Ammon's horn (tissue), 1 donor: ENCODE measurements around the gene ATF7IP.
"Not testable (repeated sequence)": the region's sequence is repeated elsewhere in the genome, so short reads cannot be mapped to it uniquely, and the experiment has no call there.

Experiments used
- DNase-seq: peaks from one replicate; pipeline ENCODE4 v3.0.0-alpha.2; 2016; ENCODE audit warnings: low spot score

The ATF7IP gene, protein sequence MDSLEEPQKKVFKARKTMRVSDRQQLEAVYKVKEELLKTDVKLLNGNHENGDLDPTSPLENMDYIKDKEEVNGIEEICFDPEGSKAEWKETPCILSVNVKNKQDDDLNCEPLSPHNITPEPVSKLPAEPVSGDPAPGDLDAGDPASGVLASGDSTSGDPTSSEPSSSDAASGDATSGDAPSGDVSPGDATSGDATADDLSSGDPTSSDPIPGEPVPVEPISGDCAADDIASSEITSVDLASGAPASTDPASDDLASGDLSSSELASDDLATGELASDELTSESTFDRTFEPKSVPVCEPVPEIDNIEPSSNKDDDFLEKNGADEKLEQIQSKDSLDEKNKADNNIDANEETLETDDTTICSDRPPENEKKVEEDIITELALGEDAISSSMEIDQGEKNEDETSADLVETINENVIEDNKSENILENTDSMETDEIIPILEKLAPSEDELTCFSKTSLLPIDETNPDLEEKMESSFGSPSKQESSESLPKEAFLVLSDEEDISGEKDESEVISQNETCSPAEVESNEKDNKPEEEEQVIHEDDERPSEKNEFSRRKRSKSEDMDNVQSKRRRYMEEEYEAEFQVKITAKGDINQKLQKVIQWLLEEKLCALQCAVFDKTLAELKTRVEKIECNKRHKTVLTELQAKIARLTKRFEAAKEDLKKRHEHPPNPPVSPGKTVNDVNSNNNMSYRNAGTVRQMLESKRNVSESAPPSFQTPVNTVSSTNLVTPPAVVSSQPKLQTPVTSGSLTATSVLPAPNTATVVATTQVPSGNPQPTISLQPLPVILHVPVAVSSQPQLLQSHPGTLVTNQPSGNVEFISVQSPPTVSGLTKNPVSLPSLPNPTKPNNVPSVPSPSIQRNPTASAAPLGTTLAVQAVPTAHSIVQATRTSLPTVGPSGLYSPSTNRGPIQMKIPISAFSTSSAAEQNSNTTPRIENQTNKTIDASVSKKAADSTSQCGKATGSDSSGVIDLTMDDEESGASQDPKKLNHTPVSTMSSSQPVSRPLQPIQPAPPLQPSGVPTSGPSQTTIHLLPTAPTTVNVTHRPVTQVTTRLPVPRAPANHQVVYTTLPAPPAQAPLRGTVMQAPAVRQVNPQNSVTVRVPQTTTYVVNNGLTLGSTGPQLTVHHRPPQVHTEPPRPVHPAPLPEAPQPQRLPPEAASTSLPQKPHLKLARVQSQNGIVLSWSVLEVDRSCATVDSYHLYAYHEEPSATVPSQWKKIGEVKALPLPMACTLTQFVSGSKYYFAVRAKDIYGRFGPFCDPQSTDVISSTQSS

GRCh38 chr12:14365294-14366208 lies at the start of gene ATF7IP:
Gene ATF7IP (plus strand): TSS chr12:14365682. CDS start chr12:14423916, 58,234 bp downstream.
- peak; percentile 98 for DNase-seq

DNA sequence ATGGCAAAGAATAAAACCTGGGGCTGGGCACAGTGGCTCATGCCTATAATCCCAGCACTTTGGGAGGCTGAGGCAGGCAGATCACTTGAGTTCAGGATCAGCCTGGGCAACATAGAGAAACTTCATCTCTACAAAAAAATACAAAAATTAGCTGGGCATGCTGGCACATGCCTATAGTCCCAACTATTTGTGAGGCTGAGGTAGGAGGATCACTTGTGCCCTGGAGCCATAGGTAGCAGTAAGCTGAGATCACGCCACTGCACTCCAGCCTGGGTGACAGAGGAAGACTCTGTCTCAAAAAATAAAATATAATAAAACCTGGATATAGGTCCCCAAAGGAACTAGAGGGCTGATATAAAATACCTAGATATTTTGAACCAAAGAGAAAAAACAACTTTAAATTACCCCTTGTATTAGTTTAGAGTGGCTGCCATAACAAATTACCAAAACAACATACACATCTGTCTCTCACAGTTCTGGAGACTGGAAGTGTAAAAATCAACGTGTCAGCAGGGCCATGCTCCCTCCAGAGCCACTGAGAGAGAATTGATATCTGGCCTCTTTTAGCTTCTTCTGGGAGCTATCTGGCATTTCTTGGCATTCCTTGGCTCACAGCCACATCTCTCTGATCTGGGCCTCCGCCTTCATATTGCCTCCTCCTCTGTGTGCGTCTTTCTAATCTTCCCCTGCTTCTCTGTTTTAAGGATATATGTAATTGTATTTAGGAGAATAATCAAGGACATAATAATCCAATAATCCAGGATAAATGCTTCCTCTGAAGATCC lies 47.9 kb upstream of the ATF7IP start:
- DNase-seq = no peak

- not testable (repeated sequence) for DNase-seq
These were observed 45.6 kb upstream of the ATF7IP start for GRCh38 chr12:14319704-14320427.

- no peak for DNase-seq
These were observed 43.1 kb upstream of the ATF7IP start for GRCh38 chr12:14322403-14322802.

- DNase-seq = no peak
These were observed 39.7 kb upstream of the ATF7IP start for GRCh38 chr12:14325716-14326343.

GRCh38 chr12:14326699-14327098 lies 38.8 kb upstream of the ATF7IP start:
- DNase-seq = no peak

DNA sequence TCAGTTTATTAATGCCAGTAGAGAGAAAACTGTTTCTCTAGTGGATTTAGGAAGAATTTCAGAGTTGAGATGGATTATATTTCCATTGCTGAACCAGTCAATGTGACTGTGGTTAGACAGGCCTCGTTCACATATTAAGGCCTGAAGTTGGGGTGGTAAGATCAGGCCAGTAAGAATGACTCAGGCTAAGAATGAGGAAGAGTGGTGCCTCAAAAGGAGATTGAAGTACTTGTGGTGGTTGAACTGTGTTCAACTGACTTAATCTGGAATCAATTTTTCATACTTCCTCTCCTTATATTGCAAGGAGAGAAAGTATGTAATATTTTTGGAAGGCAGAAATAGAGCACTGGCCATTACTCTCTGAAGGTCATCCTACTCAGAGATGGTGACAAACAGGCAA lies 37.8 kb upstream of the ATF7IP start:
- DNase-seq = no peak

DNA sequence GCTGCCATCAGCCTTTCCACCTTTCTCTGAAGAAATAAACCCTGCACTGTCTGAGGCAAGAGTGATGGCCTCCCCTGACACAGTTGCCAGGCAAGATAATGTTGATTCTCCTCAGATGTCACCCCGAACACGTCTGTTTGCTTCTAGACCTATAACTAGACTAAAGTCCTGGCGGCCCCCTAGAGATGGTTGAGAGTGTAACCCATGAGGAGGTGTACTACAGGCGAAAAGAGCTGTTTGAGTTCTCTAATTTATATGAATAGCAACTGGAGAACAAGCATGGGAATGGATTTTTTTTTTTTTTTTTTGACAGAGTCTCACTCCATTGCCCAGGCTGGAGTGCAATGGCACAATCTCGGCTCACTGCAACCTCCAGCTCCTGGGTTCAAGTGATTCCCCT lies 33.0 kb upstream of the ATF7IP start:
- no peak for DNase-seq

GRCh38 chr12:14340371-14340770 lies 25.1 kb upstream of the ATF7IP start:
- no peak for DNase-seq

- DNase-seq = not testable (repeated sequence)
These were observed 14.0 kb upstream of the ATF7IP start for GRCh38 chr12:14351524-14351923.

- not testable (repeated sequence) for DNase-seq
These were observed 13.4 kb upstream of the ATF7IP start for GRCh38 chr12:14352066-14352465.

GRCh38 chr12:14354665-14355064 lies 10.8 kb upstream of the ATF7IP start:
- DNase-seq = not testable (repeated sequence)

- DNase-seq = no peak
These were observed 9.3 kb upstream of the ATF7IP start for GRCh38 chr12:14356147-14356546.

DNA sequence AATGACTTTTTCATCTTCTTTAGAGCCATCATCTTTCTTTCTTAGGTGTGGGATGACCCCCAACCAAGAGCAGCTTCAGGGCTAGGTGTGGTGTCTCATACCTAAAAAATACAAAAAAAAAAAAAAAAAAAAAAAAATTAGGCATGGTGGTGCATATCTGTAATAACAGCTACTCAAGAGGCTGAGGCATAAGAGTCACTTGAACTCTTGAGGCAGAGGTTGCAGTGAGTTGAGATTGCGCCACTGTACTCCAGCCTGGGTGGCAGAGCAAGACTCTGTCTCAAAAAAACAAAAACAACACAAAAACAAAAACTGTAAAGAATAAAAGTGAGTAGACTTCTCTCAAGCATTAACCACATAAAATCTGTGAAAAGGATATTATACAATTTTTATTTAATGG lies 8.0 kb upstream of the ATF7IP start:
- DNase-seq = no peak

GRCh38 chr12:14362352-14362751 lies 3.1 kb upstream of the ATF7IP start:
- no peak for DNase-seq

DNA sequence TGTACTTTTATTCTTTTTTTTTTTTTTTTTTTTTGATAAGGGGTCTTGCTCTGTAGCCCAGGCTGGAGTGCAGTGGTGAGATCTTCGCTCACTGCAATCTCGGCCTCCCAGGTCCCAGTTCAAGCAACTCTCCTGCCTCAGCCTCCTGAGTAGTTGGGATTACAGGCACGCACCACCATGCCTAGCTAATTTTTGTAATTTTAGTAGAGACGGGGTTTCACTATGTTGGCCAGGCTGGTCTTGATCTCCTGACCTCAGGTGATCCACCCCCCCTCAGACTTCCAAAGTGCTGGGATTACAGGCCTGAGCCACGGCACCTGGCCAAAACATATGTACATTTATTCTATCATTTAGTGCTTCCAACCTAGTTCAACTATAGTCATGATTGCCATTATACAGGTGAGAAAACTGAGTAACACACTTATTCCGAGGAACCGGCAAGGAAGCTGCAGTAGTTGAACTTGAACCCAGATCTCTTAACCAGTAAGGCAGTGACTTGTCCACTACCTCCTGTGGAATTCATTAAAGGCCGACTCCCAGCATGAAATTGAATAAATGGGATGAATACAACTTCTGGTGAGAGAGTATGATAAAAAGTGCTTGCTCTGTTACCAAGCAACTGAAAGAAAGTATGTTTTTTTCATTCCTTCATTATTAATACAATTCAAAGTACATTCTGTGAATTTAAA lies 755 bp upstream of the ATF7IP start:
- DNase-seq = no peak

DNA sequence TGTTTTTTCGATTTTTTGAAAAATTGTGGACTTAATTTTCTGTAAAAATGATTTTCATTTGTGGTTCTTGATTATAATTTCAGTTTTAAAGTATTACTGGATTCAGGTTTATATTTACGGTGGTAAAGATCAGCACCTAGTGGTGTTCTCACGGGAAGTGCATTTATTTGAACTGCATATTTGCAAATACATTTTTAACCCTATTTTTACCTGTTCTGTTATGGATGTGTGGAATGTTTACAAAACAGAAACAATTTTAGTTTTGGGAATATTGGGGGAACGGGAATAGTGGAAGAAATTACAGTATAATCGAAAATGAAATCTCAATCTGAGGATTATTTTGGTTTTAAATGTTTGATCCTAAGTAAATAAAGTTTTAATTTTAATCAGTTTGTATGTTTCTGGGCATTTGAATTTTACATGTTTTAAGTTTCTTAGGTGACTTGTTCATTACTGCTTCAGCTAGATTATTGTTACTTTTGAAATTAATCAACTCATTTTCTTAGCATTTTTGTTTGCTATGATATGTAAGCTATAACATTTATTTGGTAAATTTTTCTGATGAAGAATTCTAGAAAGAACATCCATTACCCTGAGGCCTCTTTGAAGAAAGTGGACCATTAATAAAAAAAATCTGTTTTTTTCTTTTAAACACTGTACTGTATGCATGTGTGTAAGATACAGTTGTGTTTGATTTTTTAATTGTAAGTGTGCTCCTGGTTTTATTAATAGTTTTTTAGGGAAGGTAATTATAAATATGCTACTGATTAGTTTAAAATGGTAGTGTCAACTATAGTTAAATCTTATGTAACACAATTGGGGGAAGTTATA lies 942 bp downstream of the ATF7IP start:
- no peak for DNase-seq
